Measurements from ENCODE around the gene TRAF3.
"Not testable (repeated sequence)": the region's sequence is repeated elsewhere in the genome, so short reads cannot be mapped to it uniquely, and the experiment has no call there.

Gene TRAF3

GRCh38 chr14:102831163-102831804 is 54.0 kb downstream of the TRAF3 start:
- DNase-seq: no peak

GRCh38 chr14:102833341-102833740 is 56.1 kb downstream of the TRAF3 start:
- no peak for DNase-seq

- DNase-seq: no peak
These were observed 56.7 kb downstream of the TRAF3 start for GRCh38 chr14:102833991-102834390.

GRCh38 chr14:102835959-102836358 is 58.7 kb downstream of the TRAF3 start:
- DNase-seq: no peak

- DNase-seq: not testable (repeated sequence)
These were observed 59.9 kb downstream of the TRAF3 start for GRCh38 chr14:102837120-102837519.

GRCh38 chr14:102838501-102838900 is 61.3 kb downstream of the TRAF3 start:
- no peak for DNase-seq

- DNase-seq: no peak
These were observed 62.9 kb downstream of the TRAF3 start for GRCh38 chr14:102840115-102840514.

GRCh38 chr14:102840771-102841528 is 63.7 kb downstream of the TRAF3 start:
- DNase-seq: no peak

GRCh38 chr14:102848830-102849525 is 71.7 kb downstream of the TRAF3 start:
- DNase-seq: no peak

GRCh38 chr14:102849526-102850379 is 72.5 kb downstream of the TRAF3 start:
- DNase-seq: no peak

- no peak for DNase-seq
These were observed 76.4 kb downstream of the TRAF3 start for GRCh38 chr14:102853648-102854047.

- DNase-seq: no peak
These were observed 76.9 kb downstream of the TRAF3 start for GRCh38 chr14:102854091-102854703.

GRCh38 chr14:102856179-102856578 is 78.9 kb downstream of the TRAF3 start:
- no peak for DNase-seq

GRCh38 chr14:102857444-102857843 is 80.2 kb downstream of the TRAF3 start:
- no peak for DNase-seq

GRCh38 chr14:102859911-102860310 is 82.7 kb downstream of the TRAF3 start:
- DNase-seq: no peak

- DNase-seq: no peak
These were observed 85.0 kb downstream of the TRAF3 start for GRCh38 chr14:102862154-102862773.

GRCh38 chr14:102863381-102863780 is 86.1 kb downstream of the TRAF3 start:
- DNase-seq: no peak

GRCh38 chr14:102865916-102866315 is 88.7 kb downstream of the TRAF3 start:
- not testable (repeated sequence) for DNase-seq

- no peak for DNase-seq
These were observed 89.9 kb downstream of the TRAF3 start for GRCh38 chr14:102866982-102867761.

GRCh38 chr14:102867826-102868580 is 90.8 kb downstream of the TRAF3 start:
- DNase-seq: no peak
